Smooth muscle cell (in vitro differentiated cells): ENCODE measurements around the gene FAAP20. TPM values are rescaled to one million over a fixed set of nuclear protein-coding genes. Genes with fewer than 3 reads are reported as not detected.

Source experiments
- DNase-seq: peaks from one replicate; lab custom pipeline; 2025; ENCODE audit not compliant: unreplicated experiment; lab: John Stamatoyannopoulos, UW
- H2AFZ ChIP-seq: fragments of 200-600 bp; sonication (generic); 2 replicates; pipeline ENCODE4 v1.6.0; 2016; ENCODE audit warnings: antibody characterized with exemption, low read depth, mild to moderate bottlenecking
- H3F3A ChIP-seq: fragments of 200-600 bp; sonication (generic); 2 replicates; pipeline ENCODE4 v1.6.0; 2017; ENCODE audit warnings: antibody characterized with exemption, low read depth
- H3K27ac ChIP-seq: fragments of 200-600 bp; sonication (generic); 2 replicates; pipeline ENCODE4 v1.5.1; 2016; ENCODE audit warnings: low read depth, mild to moderate bottlenecking
- H3K27me3 ChIP-seq: fragments of 200-600 bp; sonication (generic); 2 replicates; pipeline ENCODE4 v1.6.1; 2016; ENCODE audit warnings: low read depth, mild to moderate bottlenecking
- H3K36me3 ChIP-seq: fragments of 200-600 bp; sonication (generic); 2 replicates; pipeline ENCODE4 v1.5.1; 2016; ENCODE audit warnings: low read depth
- H3K4me1 ChIP-seq: fragments of 200-600 bp; sonication (generic); 2 replicates; pipeline ENCODE4 v1.5.1; 2016; ENCODE audit warnings: low read depth
- H3K4me2 ChIP-seq: fragments of 200-600 bp; sonication (generic); 2 replicates; pipeline ENCODE4 v1.6.0; 2016; ENCODE audit warnings: mild to moderate bottlenecking
- H3K4me3 ChIP-seq: fragments of 200-600 bp; sonication (generic); 2 replicates; pipeline ENCODE4 v1.5.1; 2016; ENCODE audit warnings: mild to moderate bottlenecking
- H3K79me2 ChIP-seq: fragments of 200-600 bp; sonication (generic); 2 replicates; pipeline ENCODE4 v1.6.0; 2016; ENCODE audit warnings: low read depth, mild to moderate bottlenecking
- H3K9ac ChIP-seq: fragments of 200-600 bp; sonication (generic); 2 replicates; pipeline ENCODE4 v1.6.0; 2016; ENCODE audit warnings: low read depth
- H3K9me3 ChIP-seq: fragments of 200-600 bp; sonication (generic); replicated peaks from 2 replicates; pipeline ENCODE4 v1.5.1; 2016; ENCODE audit warnings: low read depth
- H4K20me1 ChIP-seq: fragments of 200-600 bp; sonication (generic); 2 replicates; pipeline ENCODE4 v1.6.0; 2016; ENCODE audit warnings: low read depth
- WGBS: methylation state at CpG from one replicate; pipeline ENCODE4 v1.1.7; 2016; ENCODE audit warnings: low lambda C conversion rate; 5-methylcytosine and 5-hydroxymethylcytosine counted together
- polyA plus RNA-seq: library from polyadenylated mRNA; unstranded; fragments of >200 nt; fragmentation: Nextera tagmentation; extraction: Ambion mirVana; gene quantifications from 2 replicates; pipeline ENCODE4 v1.2.1, GENCODE V29; 2016
- total RNA-seq: library from RNA; depleted of rRNA; stranded (reverse); fragments of >200 nt; gene quantifications from 2 replicates; pipeline ENCODE4 v1.2.3, GENCODE V29; 2014
- TF ChIP-seq, protein P1 (sequence below): fragments of 200-600 bp; sonication (generic); IDR thresholded peaks from 2 replicates; pipeline ENCODE4 v1.5.1; 2017; ENCODE audit warnings: borderline replicate concordance, mild to moderate bottlenecking, antibody characterized with exemption; ENCODE audit not compliant: insufficient read depth, poor library complexity, severe bottlenecking

FAAP20 gene
- total and polyA plus RNA-seq, 2 experiments from 2014 or later: 33.1 to 162 TPM

GRCh38 chr1:2212532-2213491 lies 18.2 kb upstream of the FAAP20 start:
- peak overlapping the region; percentile 21 for H3K4me3 ChIP-seq

DNA sequence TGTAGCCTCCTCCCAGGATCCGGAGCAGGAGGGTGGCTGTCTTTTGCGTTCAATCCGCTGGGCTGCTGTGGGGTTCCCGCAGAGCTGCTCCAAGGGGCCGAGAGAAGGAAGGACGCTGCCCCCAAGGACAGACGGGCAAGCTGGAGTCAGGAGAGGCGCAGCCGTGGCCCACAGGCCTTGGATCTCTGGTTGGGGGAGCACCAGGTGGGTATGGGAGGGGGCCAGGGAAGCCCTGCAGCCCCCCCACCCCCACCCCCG lies 17.6 kb upstream of the FAAP20 start:
- H3K4me1 ChIP-seq: peaks cover 39% of the 10 kb centered on the region
- H3K9ac ChIP-seq: peak overlapping the region; percentile 95

More at GRCh38 chr1:2212532-2213491, 18.2 kb upstream of the FAAP20 start:
- Histone ChIP-seq H2AFZ (no peak overlapping the region), H3K36me3 (no peaks in the 10 kb centered on the region), H3K79me2 (no peaks in the 10 kb centered on the region), H3K9ac (peak overlapping the region; percentile 95), H3F3A (peaks cover 8% of the 10 kb centered on the region), H3K27ac (peak overlapping the region; percentile 98), H3K4me2 (peak overlapping the region; percentile 81), H4K20me1 (no peaks in the 10 kb centered on the region), H3K4me1 (peaks cover 39% of the 10 kb centered on the region), H3K9me3 (no peaks in the 10 kb centered on the region), H3K27me3 (no peaks in the 10 kb centered on the region)
- DNase-seq: peak; percentile 96
- WGBS: 20% methylated on average over 49 of the region's 49 CpGs
- TF ChIP-seq, protein P1, sequence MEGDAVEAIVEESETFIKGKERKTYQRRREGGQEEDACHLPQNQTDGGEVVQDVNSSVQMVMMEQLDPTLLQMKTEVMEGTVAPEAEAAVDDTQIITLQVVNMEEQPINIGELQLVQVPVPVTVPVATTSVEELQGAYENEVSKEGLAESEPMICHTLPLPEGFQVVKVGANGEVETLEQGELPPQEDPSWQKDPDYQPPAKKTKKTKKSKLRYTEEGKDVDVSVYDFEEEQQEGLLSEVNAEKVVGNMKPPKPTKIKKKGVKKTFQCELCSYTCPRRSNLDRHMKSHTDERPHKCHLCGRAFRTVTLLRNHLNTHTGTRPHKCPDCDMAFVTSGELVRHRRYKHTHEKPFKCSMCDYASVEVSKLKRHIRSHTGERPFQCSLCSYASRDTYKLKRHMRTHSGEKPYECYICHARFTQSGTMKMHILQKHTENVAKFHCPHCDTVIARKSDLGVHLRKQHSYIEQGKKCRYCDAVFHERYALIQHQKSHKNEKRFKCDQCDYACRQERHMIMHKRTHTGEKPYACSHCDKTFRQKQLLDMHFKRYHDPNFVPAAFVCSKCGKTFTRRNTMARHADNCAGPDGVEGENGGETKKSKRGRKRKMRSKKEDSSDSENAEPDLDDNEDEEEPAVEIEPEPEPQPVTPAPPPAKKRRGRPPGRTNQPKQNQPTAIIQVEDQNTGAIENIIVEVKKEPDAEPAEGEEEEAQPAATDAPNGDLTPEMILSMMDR: peak; percentile 23

DNA sequence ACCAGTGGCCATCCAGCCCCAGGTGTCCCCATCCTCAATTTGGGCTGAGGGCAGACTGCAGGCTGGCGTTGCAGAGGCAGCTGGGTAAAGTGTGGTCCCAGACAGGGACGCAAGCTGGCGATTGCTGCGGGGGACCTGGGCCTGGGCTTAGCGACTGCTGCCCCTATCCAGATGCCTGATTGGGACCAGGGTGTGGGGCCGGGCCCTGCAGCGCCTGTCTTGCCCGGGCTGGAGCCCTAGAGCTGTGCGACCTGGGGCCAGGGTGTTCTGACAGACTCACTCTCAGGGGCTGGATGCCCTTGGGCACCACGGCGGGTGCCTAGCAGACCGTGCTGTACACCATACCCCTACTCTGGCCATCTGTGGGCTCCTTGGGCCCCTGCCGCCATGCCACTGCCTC lies 16.2 kb upstream of the FAAP20 start:
- Histone ChIP-seq H3K4me3 (no peak overlapping the region), H4K20me1 (no peaks in the 10 kb centered on the region), H3K9me3 (no peaks in the 10 kb centered on the region), H3K27ac (no peak overlapping the region), H3K4me2 (no peak overlapping the region), H2AFZ (no peak overlapping the region), H3K9ac (no peak overlapping the region), H3K79me2 (no peaks in the 10 kb centered on the region), H3K36me3 (no peaks in the 10 kb centered on the region), H3F3A (peaks cover 13% of the 10 kb centered on the region), H3K4me1 (peaks cover 40% of the 10 kb centered on the region), H3K27me3 (no peaks in the 10 kb centered on the region)
- 95% methylated on average over 12 of the region's 13 CpGs for WGBS
- DNase-seq: no peak
- TF ChIP-seq, protein P1: no peak

More for the DNA sequence above, 17.6 kb upstream of the FAAP20 start:
- peaks cover 10% of the 10 kb centered on the region for H3F3A ChIP-seq
- H3K27ac ChIP-seq: peak overlapping the region; percentile 98
- DNase-seq: no peak
- peak overlapping the region; percentile 81 for H3K4me2 ChIP-seq
- no peaks in the 10 kb centered on the region for H3K36me3 ChIP-seq
- WGBS: 18% methylated on average over 10 of the region's 10 CpGs
- no peaks in the 10 kb centered on the region for H4K20me1 ChIP-seq
- no peaks in the 10 kb centered on the region for H3K79me2 ChIP-seq
- H3K4me3 ChIP-seq: no peak overlapping the region
- TF ChIP-seq, protein P1: no peak
- H3K9me3 ChIP-seq: no peaks in the 10 kb centered on the region
- H3K27me3 ChIP-seq: no peaks in the 10 kb centered on the region
- H2AFZ ChIP-seq: no peak overlapping the region
